Right lobe of liver (tissue), 6 donors: Measurements from ENCODE around the gene PLCL1. TPM values are rescaled to one million over a fixed set of nuclear protein-coding genes. Genes with fewer than 3 reads are reported as not detected.

Source experiments
- ATAC-seq, 4 donors: fragments of 200-7000 bp; cut with Tn5 transposase; one replicate each; pipeline ENCODE4 v1.9.1; 2020; ENCODE audit warnings: mild to moderate bottlenecking in 4 of 4, moderate library complexity in 4 of 4
- DNase-seq, 3 donors: peaks; one replicate each; pipeline ENCODE4 v3.0.0-alpha.2; 2020
- H3K27ac ChIP-seq, 3 donors: fragments of 200-600 bp; one replicate each; pipeline ENCODE4 v1.8.0; 2022
- H3K27me3 ChIP-seq, 2 donors: fragments of 200-600 bp; one replicate each; pipeline ENCODE4 v1.8.0; 2022
- H3K36me3 ChIP-seq, 4 donors: fragments of 200-600 bp; sonication (generic) in 1 of 4; one replicate each; pipeline versions ENCODE4 v1.5.1 to v1.8.0; 2017 to 2022; ENCODE audit warnings: control low read depth in 1 of 4
- H3K4me1 ChIP-seq, 4 donors: fragments of 200-600 bp; sonication (generic) in 1 of 4; one replicate each; pipeline versions ENCODE4 v1.5.1 to v1.8.0; 2017 to 2022; ENCODE audit warnings: control low read depth in 1 of 4
- H3K4me3 ChIP-seq, 3 donors: fragments of 200-600 bp; one replicate each; pipeline ENCODE4 v1.8.0; 2022
- H3K9me3 ChIP-seq, 4 donors: fragments of 200-600 bp; sonication (generic) in 1 of 4; one replicate each; pipeline versions ENCODE4 v1.5.1 to v1.8.0; 2017 to 2022; ENCODE audit warnings: control low read depth in 1 of 4
- POLR2A ChIP-seq: fragments of 450-650 bp; IDR thresholded peaks from one replicate; pipeline ENCODE4 v1.6.1; 2017; ENCODE audit warnings: antibody characterized with exemption, mild to moderate bottlenecking
- WGBS: methylation state at CpG from one replicate; pipeline ENCODE4 v1.1.6; 2018; ENCODE audit warnings: low coverage, low lambda C conversion rate; ENCODE audit not compliant: insufficient coverage; ENCODE audit errors: missing lambda C conversion rate; 5-methylcytosine and 5-hydroxymethylcytosine counted together
- intact Hi-C, 2 donors: fragments of 100-400 bp; cut with DNase I; formaldehyde crosslinking; loops; one replicate each; pipeline versions ENCODE4 v1.11.2 to v1.14.1; 2022
- total RNA-seq, 6 experiments: library from RNA; depleted of rRNA in 2 of 6; stranded (reverse); fragments of >200 nt in 2 of 6; fragmentation: NEBNext Ultra II Directional in 3 of 6; extraction: Animal tissue kit (Norgen Biotek cat#: 25700) in 3 of 6; gene quantifications; one replicate each; pipeline versions ENCODE4 v1.1.0 to v1.2.4, GENCODE V29; 2016 to 2023
- TF ChIP-seq, protein P1 (sequence below), 4 donors: fragments of 200-600 bp in 3 of 4; fragments of 450-650 bp in 1 of 4; IDR thresholded peaks; one replicate each; pipeline versions ENCODE4 v1.5.1 to v1.8.0; 2016 to 2022; ENCODE audit warnings: antibody characterized with exemption in 4 of 4, mild to moderate bottlenecking in 2 of 4
- donor health status: DM: no; HTN: yes; CAD: no.
- donor health status: DM: no; HTN: no; CAD: no.
- donor health status: DM: no; HTN: no; CAD: no.
- donor health status: DM: no; HTN: yes; CAD: no.
- donor health status: DM: no; HTN: yes; CAD: no.

PLCL1 gene
- total RNA-seq, 6 experiments from 2014 or later, result 0.12 to 0.37 (median 0.24) TPM

GRCh38 chr2:198096965-198097364, 292.6 kb downstream of the PLCL1 start:
- no peaks in the 10 kb centered on the region for H3K9me3 ChIP-seq
- no peaks in the 10 kb centered on the region for H3K4me1 ChIP-seq
- no peaks in the 10 kb centered on the region for H3K27me3 ChIP-seq
- intact Hi-C loops, result no loop called here
- 43% methylated on average over 2 of the region's 2 CpGs for WGBS
- no peak for ATAC-seq
- no peak overlapping the region for H3K27ac ChIP-seq
- H3K4me3 ChIP-seq, result no peak overlapping the region
- TF ChIP-seq, protein P1, sequence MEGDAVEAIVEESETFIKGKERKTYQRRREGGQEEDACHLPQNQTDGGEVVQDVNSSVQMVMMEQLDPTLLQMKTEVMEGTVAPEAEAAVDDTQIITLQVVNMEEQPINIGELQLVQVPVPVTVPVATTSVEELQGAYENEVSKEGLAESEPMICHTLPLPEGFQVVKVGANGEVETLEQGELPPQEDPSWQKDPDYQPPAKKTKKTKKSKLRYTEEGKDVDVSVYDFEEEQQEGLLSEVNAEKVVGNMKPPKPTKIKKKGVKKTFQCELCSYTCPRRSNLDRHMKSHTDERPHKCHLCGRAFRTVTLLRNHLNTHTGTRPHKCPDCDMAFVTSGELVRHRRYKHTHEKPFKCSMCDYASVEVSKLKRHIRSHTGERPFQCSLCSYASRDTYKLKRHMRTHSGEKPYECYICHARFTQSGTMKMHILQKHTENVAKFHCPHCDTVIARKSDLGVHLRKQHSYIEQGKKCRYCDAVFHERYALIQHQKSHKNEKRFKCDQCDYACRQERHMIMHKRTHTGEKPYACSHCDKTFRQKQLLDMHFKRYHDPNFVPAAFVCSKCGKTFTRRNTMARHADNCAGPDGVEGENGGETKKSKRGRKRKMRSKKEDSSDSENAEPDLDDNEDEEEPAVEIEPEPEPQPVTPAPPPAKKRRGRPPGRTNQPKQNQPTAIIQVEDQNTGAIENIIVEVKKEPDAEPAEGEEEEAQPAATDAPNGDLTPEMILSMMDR (IDR thresholded peaks at IDR 0.05), result no peak
- TF ChIP-seq POLR2A, result no peak
- no peak for DNase-seq
- H3K36me3 ChIP-seq, result no peaks in the 10 kb centered on the region

- H3K27me3 ChIP-seq, result no peaks in the 10 kb centered on the region
- 45% methylated on average over 2 of the region's 3 CpGs for WGBS
- H3K9me3 ChIP-seq, result no peaks in the 10 kb centered on the region
- no peak overlapping the region for H3K4me3 ChIP-seq
- no peak overlapping the region for H3K27ac ChIP-seq
- DNase-seq (no peak), ATAC-seq (no peak)
- TF ChIP-seq, protein P1 (IDR thresholded peaks at IDR 0.05), result no peak
- no peak for TF ChIP-seq POLR2A
- intact Hi-C loops, result no loop called here
- H3K4me1 ChIP-seq, result no peaks in the 10 kb centered on the region
- no peaks in the 10 kb centered on the region for H3K36me3 ChIP-seq
These were observed 293.2 kb downstream of the PLCL1 start for GRCh38 chr2:198097630-198098029.

DNA sequence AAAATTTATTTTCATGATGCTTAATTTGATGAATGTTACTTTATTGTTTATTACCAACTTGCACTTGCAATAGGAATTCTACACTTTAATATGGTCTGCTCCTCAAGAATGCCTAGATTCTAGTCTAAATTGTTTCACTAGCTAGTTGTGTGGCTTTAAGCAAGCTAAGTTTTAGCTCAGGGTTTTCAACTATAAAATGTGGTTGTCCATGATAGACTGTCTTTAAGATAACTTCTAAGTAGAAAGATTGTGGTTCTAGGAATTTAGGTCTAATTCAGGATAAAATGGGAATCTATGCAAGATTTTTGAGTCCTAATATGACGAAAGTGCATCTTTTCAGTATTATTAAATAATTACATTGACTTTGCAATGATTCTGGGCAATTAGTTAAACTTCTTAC, 294.0 kb downstream of the PLCL1 start:
- Histone ChIP-seq H3K27ac (no peak overlapping the region), H3K9me3 (no peaks in the 10 kb centered on the region), H3K4me1 (no peaks in the 10 kb centered on the region), H3K27me3 (no peaks in the 10 kb centered on the region), H3K4me3 (no peak overlapping the region), H3K36me3 (no peaks in the 10 kb centered on the region)
- 24% methylated on average over 1 of the region's 1 CpG for WGBS
- no peak for TF ChIP-seq POLR2A
- TF ChIP-seq, protein P1 (IDR thresholded peaks at IDR 0.05), result no peak
- no peak for ATAC-seq
- DNase-seq, result no peak
- intact Hi-C loops, result no loop called here

GRCh38 chr2:198098918-198099317, 294.5 kb downstream of the PLCL1 start:
- ATAC-seq, result no peak
- TF ChIP-seq, protein P1 (IDR thresholded peaks at IDR 0.05), result no peak
- no peak for TF ChIP-seq POLR2A
- intact Hi-C loops, result no loop called here
- no peaks in the 10 kb centered on the region for H3K36me3 ChIP-seq
- H3K27me3 ChIP-seq, result no peaks in the 10 kb centered on the region
- H3K4me3 ChIP-seq, result no peak overlapping the region
- whole genome bisulfite sequencing, result 32% methylated on average over 6 of the region's 6 CpGs
- no peak overlapping the region for H3K27ac ChIP-seq
- no peak for DNase-seq
- H3K9me3 ChIP-seq, result no peaks in the 10 kb centered on the region
- no peaks in the 10 kb centered on the region for H3K4me1 ChIP-seq

GRCh38 chr2:198100346-198100745, 296.0 kb downstream of the PLCL1 start:
- DNase-seq (no peak), ATAC-seq (peak in 2 of 4 donors; percentile 17 to 48)
- TF ChIP-seq POLR2A, result no peak
- Histone ChIP-seq H3K27me3 (no peaks in the 10 kb centered on the region), H3K4me3 (no peak overlapping the region), H3K4me1 (no peaks in the 10 kb centered on the region), H3K36me3 (no peaks in the 10 kb centered on the region), H3K9me3 (no peaks in the 10 kb centered on the region), H3K27ac (no peak overlapping the region)
- WGBS, result 44% methylated on average over 1 of the region's 1 CpG
- intact Hi-C loops, result no loop called here
